ENCODE measurements around the gene GABRG3. TPM values are rescaled to one million over a fixed set of nuclear protein-coding genes. Genes with fewer than 3 reads are reported as not detected.

GABRG3 gene
- total and polyA plus RNA-seq, 9 of the 15 experiments (the other 6 are each of a cell fraction or from before 2014, with no cell fraction given) = 4.0 to 15.1 (median 11.2) TPM

- POLR2A ChIA-PET = interaction anchor here (0.5 to 1.0 kb wide), 4 partner anchors 8 to 55 kb away, joined by 3 to 4 read pairs (median 3); no protein-coding TSS in a partner anchor
- no peak overlapping the region for H3K9ac ChIP-seq (ENCODE audit: insufficient read depth in 1 of 2, low read depth in 2 of 2, low read length in 2 of 2)
- intact Hi-C loops (cut with micrococcal nuclease) (loop anchor here (1.0 to 10.0 kb wide), 3 partner anchors 65 to 299 kb away; no protein-coding TSS in a partner anchor), in situ Hi-C loops (cut with MboI) (loop anchor here (10.0 kb wide), 1 partner anchor 295 kb away; no protein-coding TSS in a partner anchor)
- no peaks in the 10 kb centered on the region for H3K4me1 ChIP-seq (replicated peaks in 1 of 2; ENCODE audit: control insufficient read depth in 2 of 2, insufficient read depth in 2 of 2, low read length in 2 of 2)
- CTCF ChIA-PET (ENCODE audit: low intra/inter-chr PET ratio) = interaction anchor here (1.2 kb wide), 1 partner anchor 299 kb away, joined by 4 read pairs; no protein-coding TSS in a partner anchor
- BruUV-seq (replicated peaks) = no TSS peak
- FAIRE-seq (peak; percentile 98), ATAC-seq (peak; percentile 91), DNase-seq (ENCODE audit: extremely low read depth in 1 of 4, low spot score in 3 of 4) (peak; percentile 80 to 90 (median 85))
- H3K9me1 ChIP-seq (ENCODE audit: control insufficient read depth, insufficient read depth, low read length) = no peaks in the 10 kb centered on the region
- no peaks in the 10 kb centered on the region for H3K9me3 ChIP-seq (replicated peaks; ENCODE audit: control insufficient read depth, insufficient read depth, low read depth, low read length)
- no peaks in the 10 kb centered on the region for H3K36me3 ChIP-seq (ENCODE audit: control insufficient read depth, insufficient read depth, low read length)
- no peak overlapping the region for H3K27ac ChIP-seq (ENCODE audit: extremely low read depth, low read depth, low read length)
- 2% methylated on average over 3 of the region's 3 CpGs for WGBS (ENCODE audit: insufficient coverage, low coverage, missing lambda C conversion rate)
- peaks cover 8 to 44% of the 10 kb centered on the region in 2 experiments for H3K27me3 ChIP-seq (ENCODE audit: control insufficient read depth in 2 of 2, insufficient read depth in 2 of 2, low read length in 2 of 2)
- H3K4me2 ChIP-seq (ENCODE audit: insufficient read depth, low read length) = no peak overlapping the region
- H3K79me2 ChIP-seq (ENCODE audit: control insufficient read depth, insufficient read depth, low read length) = no peaks in the 10 kb centered on the region
- H3K4me3 ChIP-seq = no peak overlapping the region
- 0 out of 2 replicates have a peak, but pooled peaks cover 2% of the 10 kb centered on the region for H4K20me1 ChIP-seq (replicated peaks; ENCODE audit: control insufficient read depth, insufficient read depth, low read length)
- H2AFZ ChIP-seq (ENCODE audit: low read depth, low read length) = no peak overlapping the region
- TF ChIP-seq, protein P1, sequence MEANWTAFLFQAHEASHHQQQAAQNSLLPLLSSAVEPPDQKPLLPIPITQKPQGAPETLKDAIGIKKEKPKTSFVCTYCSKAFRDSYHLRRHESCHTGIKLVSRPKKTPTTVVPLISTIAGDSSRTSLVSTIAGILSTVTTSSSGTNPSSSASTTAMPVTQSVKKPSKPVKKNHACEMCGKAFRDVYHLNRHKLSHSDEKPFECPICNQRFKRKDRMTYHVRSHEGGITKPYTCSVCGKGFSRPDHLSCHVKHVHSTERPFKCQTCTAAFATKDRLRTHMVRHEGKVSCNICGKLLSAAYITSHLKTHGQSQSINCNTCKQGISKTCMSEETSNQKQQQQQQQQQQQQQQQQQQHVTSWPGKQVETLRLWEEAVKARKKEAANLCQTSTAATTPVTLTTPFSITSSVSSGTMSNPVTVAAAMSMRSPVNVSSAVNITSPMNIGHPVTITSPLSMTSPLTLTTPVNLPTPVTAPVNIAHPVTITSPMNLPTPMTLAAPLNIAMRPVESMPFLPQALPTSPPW (CRISPR knock-in tag; IDR thresholded peaks at IDR 0.05) = no peak
- no peak for TF ChIP-seq ZC3H8 (IDR thresholded peaks at IDR 0.05)
- TF ChIP-seq RB1 (IDR thresholded peaks at IDR 0.05; ENCODE audit: low read depth) = 0 out of 2 replicates have a peak, but pooled peaks have one; percentile 20
- TF ChIP-seq, protein P2, sequence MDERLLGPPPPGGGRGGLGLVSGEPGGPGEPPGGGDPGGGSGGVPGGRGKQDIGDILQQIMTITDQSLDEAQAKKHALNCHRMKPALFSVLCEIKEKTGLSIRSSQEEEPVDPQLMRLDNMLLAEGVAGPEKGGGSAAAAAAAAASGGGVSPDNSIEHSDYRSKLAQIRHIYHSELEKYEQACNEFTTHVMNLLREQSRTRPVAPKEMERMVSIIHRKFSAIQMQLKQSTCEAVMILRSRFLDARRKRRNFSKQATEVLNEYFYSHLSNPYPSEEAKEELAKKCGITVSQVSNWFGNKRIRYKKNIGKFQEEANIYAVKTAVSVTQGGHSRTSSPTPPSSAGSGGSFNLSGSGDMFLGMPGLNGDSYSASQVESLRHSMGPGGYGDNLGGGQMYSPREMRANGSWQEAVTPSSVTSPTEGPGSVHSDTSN (CRISPR knock-in tag; IDR thresholded peaks at IDR 0.05; ENCODE audit: low read depth) = no peak
- TF ChIP-seq, protein P2 (tag; conservative IDR thresholded peaks at IDR 0.05; ENCODE audit: low read depth) = no peak
- no peak for TF ChIP-seq POLR2A (conservative IDR thresholded peaks at IDR 0.05)
- peak; percentile 29 for TF ChIP-seq NFYB (IDR thresholded peaks at IDR 0.05; ENCODE audit: extremely low read depth, insufficient read length)
- no peak for TF ChIP-seq GABPB1 (CRISPR knock-in tag; IDR thresholded peaks at IDR 0.05)
- TF ChIP-seq HDAC8 (tag; IDR thresholded peaks at IDR 0.05) = no peak
- TF ChIP-seq POU5F1 (IDR thresholded peaks at IDR 0.05; ENCODE audit: borderline replicate concordance, low read depth, low read length, partially characterized antibody) = no peak
- no peak for TF ChIP-seq ZNF217 (CRISPR knock-in tag; IDR thresholded peaks at IDR 0.05)
- no peak for TF ChIP-seq THRAP3 (IDR thresholded peaks at IDR 0.05; ENCODE audit: borderline replicate concordance)
- no peak for TF ChIP-seq PTTG1 (tag; IDR thresholded peaks at IDR 0.05; ENCODE audit: low read depth)
- TF ChIP-seq, protein P3, sequence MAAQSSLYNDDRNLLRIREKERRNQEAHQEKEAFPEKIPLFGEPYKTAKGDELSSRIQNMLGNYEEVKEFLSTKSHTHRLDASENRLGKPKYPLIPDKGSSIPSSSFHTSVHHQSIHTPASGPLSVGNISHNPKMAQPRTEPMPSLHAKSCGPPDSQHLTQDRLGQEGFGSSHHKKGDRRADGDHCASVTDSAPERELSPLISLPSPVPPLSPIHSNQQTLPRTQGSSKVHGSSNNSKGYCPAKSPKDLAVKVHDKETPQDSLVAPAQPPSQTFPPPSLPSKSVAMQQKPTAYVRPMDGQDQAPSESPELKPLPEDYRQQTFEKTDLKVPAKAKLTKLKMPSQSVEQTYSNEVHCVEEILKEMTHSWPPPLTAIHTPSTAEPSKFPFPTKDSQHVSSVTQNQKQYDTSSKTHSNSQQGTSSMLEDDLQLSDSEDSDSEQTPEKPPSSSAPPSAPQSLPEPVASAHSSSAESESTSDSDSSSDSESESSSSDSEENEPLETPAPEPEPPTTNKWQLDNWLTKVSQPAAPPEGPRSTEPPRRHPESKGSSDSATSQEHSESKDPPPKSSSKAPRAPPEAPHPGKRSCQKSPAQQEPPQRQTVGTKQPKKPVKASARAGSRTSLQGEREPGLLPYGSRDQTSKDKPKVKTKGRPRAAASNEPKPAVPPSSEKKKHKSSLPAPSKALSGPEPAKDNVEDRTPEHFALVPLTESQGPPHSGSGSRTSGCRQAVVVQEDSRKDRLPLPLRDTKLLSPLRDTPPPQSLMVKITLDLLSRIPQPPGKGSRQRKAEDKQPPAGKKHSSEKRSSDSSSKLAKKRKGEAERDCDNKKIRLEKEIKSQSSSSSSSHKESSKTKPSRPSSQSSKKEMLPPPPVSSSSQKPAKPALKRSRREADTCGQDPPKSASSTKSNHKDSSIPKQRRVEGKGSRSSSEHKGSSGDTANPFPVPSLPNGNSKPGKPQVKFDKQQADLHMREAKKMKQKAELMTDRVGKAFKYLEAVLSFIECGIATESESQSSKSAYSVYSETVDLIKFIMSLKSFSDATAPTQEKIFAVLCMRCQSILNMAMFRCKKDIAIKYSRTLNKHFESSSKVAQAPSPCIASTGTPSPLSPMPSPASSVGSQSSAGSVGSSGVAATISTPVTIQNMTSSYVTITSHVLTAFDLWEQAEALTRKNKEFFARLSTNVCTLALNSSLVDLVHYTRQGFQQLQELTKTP (IDR thresholded peaks at IDR 0.05; ENCODE audit: low read depth in 1 of 2, partially characterized antibody in 2 of 2) = no peak
- no peak for TF ChIP-seq ZNF212 (CRISPR knock-in tag; IDR thresholded peaks at IDR 0.05)
Observed at GRCh38 chr15:27059610-27060202, 88.7 kb downstream of the GABRG3 start.

All from K562 (cell line).